HS-27A (cell line): ENCODE data around the gene CD79B.
"Not testable (repeated sequence)": the region's sequence is repeated elsewhere in the genome, so short reads cannot be mapped to it uniquely, and the experiment has no call there.

Experiments used
- DNase-seq: peaks from one replicate; pipeline ENCODE4 v3.0.0-alpha.2; 2012; ENCODE audit warnings: low read depth, missing footprints

The CD79B gene

DNA sequence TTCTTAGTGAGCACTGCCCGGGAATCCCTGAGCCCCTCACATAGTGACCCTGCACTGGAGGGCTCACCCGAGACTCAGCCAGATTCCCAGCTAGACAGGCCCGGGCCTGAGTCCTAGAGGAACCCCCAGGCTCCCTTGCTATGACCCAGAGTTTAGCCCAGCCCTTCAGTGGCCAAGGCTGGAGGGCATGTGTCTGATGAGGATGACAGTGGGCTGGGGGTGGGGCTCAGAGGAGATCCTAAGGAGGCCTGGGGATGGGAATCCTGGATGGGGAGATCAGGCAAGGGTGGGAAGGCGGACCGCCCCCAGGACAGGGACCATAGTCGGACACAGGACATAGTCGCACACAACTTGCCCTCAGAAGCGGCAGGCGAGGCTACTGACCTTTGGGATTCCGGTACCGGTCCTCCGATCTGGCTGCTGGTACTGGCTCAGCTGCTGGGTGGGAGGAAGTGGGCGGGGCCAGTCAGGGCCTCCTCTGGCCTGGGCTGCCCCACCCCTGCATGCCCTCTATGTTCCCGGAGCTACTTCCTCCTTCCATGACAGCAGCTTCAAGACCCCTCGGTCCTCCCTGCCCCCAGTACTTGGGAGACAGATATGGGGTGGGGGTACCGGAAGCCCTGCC is 1.1 kb downstream of the CD79B start:
- no peak for DNase-seq

DNA sequence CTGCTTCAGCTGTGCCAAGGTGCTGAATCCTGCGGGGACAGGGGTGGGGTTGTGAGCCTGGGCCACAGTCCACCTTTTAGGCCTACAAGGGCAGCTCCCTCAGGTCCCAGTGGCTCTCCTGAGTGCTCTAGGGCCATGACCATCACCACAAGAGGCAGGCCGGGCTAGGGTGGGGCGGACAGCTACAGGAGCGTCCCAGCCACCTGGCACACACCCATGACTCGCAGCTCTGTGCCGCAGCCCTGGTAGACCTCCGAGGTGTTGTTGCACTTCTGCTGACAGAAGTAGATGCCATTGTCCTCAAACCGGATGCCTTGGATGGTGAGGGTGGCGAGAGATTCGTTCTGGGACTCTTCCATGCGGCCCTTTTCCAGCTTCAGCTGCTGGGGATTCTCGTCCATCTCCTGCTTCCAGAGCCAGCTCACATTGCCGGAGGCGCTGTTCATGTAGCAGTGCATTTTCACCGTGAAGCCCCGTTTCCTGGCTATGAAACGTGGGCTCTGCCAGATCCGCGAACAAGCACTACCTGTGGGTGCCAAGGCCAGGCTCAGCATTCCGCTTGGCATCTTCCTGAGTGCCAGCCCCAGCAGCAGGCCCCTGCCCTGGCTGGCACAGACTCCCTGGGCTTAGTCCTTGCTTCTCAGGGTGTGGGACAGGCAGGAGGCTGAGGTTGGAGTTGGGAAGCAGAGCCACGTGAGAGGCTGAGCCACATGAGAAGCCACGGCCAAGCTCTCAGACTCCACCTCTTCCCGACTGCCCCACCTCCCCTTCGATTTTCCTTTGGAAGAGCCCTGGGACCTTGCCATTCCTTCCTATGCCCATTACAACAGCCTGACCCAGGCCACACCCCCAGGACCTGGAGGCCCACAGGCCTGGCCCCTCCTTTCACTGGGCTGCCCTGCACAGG is 2.0 kb downstream of the CD79B start:
- no peak for DNase-seq

DNA sequence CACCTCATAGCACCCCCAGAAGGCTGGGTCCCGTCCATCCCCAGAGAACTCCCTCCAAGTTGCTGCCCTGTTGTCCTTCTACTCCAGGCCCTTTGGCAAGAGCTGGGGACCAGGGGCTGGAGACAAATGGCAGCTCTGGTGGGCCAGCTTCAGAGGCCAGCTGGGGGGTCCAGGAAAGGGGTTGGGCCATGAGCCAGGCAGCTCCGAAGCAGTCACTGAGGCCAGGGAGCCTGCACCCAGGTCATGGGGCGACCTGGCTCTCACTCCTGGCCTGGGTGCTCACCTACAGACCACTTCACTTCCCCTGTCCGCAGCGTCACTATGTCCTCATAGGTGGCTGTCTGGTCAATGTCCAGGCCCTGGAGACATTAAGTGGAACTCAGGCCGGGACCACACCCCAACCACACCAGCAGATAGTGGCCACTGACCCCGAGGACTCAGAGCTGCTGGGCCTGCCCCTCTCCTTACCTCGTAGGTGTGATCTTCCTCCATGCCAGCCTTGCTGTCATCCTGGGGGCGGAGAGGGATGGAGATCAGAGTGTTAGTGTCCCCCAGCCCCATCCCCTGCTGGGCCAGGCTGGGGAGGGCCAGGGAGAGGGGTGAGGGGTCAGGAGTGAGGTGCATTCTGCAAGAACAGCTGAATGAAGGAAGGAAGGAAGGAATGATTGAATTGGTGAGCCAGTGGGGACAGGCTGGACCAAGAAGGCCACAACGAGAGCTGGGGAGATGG is 3.0 kb downstream of the CD79B start:
- no peak for DNase-seq

DNA sequence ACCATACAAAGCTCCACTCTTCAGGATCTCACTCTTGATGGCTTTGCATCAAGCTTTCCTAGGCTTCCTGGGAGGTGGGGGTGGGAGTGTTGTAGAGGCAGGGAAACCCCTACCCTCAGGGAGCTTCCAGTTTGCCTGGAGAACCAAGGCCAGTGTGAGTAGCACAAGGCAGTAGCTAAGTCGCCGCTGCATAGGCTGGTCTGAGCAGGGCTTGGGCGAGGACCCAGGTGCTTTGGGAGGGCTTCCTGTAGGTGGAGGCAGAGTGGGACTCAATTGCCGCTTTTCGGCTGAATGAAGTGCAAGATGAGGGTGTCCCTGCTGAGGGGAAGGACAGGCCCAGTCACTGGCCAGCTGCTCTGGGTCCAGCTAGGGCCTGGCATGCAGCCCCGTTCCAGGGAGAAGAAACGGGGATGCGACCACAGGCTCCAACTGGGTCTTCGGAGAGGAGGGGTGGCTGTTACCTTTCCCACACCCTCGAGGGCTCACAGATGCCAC is 3.9 kb downstream of the CD79B start:
- no peak for DNase-seq

DNA sequence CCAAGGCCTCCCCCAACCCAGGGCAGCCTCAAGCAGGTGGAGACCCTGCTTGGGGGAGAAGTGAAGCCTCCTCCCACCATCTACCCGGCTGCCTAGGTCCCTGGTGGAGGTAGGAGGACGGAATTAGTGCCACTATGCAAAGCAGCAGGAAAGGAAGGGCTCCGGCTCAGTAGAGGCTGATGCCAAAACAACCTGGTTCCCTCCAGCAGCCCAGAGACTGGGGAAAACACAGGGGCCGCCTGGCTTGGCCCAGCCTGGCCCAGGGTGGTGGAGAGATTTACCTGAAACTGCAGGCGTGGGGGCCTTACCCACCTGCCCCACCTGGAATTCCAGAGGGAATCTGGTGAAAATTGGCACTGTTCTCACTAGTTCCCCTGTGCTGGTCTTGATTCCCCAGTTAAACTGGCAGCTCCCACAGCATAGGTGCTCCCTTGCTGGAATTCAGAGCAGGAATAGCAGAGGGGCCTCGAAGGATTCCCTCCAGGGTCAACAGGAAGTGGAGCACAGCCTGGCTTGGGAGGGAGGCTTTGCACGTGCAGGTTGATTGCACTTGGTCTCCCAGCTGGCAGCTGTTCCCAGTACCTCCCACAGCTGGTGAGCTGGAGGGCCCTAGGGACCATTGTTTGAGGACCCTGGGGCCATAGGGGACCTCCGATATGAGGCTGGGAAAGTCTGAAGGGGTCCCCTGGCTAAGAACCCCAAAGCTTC is 4.5 kb downstream of the CD79B start:
- no peak for DNase-seq

DNA sequence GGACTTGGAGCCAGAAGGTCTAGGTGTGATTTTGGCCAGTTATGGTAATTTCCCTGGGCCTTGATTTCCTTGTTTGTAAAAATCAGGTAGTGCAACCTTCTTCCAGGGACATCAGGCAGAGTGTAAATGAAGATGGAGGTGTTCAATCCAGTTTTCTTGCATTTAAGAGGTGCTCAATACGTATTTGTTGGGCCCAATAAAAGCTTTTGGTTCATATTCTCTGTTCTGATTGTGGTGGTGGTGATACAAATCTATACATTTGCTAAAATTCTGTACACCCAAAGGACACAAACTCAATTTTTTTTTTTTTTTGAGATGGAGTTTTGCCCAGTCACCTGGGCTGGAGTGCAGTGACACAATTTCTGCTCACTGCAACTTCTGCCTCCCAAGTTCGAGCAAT is 6.0 kb downstream of the CD79B start:
- DNase-seq: no peak

DNA sequence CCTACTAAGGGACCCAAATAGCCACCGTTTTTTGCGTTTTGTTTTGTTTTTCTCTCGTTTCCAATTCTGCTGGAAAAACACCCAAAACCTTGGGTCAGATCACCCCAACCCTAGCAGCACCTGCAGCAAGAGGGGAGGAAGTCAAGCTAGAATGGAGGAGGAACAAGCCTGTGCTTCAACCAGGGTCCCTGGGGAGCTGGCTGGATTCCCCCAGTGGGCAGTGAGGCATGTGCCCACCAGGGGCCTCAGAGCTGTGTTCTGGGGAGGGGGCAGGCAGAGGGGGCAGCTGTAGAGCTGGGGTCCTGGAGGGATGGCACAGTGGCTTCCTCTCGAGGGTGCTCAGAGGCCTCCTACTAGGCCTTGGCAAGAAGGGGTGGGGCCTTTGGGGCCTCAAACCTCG is 6.5 kb downstream of the CD79B start:
- DNase-seq: no peak

DNA sequence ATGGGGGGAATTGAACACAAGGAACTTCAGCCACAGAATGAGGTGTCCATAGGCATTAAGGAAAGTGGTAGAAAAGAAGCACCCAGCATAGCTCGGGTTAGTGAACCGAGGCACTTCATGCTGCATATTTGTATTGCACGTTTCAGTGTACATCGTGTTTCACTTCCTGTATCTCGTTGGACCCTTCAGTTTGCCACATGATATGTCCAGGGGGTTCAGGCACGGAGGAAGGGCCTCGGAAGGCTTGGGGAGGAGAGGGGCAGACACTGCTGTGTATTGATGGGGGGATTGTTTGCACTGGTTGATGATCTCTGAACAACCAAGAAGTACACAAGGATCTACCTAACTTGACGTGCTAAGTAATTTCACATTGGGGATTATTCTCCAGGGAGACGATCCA is 9.7 kb downstream of the CD79B start:
- DNase-seq: not testable (repeated sequence)

DNA sequence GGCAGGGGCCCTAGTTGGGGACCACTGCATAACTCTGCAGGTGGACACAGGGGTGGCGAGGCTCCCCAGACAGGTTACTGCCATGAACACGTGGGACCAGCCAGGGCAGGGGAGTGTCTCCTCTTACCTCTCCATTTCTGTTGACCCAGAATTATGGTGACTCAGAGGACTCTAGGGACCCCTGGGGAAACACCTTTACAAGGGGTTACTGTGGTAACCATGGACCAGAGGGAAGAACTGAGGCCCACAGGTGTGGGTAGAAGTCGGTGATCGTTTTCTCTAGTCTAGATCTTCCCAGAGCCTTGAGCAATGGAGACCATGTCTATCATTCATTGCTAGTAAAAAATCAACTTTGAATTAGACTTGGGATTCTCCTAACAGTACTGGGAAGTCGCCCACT is 11.4 kb downstream of the CD79B start:
- DNase-seq: not testable (repeated sequence)

DNA sequence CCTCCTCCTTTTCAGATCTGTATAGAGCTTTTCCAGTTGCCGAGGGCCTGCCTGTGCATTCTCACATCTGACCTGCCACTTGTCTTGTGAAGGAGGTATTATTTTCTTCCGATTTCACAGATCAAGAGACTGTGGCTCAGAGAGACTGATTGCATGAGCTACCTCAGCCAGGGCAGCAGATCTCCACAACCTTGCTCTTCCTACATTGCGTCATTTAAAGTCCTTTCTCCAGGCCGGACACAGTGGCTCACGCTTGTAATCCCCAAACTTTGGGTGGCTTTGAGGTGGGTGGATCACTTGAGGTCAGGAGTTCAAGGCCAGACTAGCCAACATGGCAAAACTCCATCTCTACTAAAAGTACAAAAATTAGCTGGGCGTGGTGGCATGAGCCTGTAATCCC is 12.1 kb downstream of the CD79B start:
- not testable (repeated sequence) for DNase-seq

DNA sequence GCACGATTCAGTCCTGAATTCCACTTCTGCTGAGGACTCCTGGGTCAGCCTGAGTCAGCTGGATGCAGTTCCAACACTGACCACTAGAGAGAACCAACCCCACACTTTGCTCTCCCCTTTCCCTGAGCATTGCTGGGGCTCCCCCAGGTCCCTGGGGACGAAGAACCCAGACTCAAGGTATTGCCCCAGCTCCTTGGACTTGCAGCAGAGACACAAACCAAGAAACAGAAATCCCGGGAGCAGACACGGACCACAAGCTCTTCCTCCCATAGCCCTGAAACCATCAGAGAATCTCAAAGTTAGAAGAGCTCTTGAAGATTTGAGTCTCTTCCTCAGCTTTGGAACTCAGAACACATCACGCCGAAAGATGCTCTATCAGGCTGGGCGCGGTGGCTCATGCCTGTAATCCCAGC is 12.8 kb downstream of the CD79B start:
- no peak for DNase-seq

DNA sequence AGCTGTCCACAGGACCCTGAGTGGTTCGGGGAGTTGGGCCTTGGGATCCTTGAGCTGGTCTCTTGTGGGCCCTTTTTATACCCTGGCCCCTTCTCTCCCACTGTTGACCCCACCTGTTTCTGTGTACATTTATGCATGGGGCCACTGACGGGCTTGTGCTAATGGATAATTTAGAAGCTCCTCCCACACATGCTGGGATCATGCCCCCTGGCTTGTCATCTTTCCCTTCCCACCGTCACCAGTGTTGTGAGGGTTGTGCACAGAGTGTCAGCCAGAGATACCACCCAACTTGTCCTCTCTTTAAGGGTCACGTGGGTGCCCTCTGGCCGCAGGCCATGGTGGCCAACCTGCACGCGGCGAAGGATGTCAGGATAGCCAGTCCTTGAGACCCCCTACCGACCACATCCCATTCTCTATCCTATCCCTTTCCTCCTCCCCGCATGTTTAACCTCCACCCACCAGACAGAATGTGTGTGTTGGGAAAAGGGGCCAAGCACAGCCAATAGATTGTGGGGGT is 13.3 kb downstream of the CD79B start, which contains the start of gene GH1:
GH1 (minus strand) TSS at position 51 of the 517 bp plus-strand sequence. CDS start 63 bp downstream, outside the sequence.
- DNase-seq: not testable (repeated sequence)

DNA sequence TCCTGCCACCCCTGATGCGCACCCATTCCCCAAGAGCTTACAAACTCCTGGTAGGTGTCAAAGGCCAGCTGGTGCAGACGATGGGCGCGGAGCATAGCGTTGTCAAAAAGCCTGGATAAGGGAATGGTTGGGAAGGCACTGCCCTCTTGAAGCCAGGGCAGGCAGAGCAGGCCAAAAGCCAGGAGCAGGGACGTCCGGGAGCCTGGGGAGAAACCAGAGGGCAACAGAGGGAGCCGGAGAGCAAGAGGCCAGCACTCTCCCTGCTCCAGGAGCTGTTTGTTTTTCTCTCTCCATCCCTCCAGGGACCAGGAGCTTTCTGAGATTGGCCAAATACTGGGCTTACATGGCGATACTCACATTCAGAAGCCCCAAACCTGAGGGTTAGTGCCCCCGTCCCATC is 13.8 kb downstream of the CD79B start:
- DNase-seq: no peak

DNA sequence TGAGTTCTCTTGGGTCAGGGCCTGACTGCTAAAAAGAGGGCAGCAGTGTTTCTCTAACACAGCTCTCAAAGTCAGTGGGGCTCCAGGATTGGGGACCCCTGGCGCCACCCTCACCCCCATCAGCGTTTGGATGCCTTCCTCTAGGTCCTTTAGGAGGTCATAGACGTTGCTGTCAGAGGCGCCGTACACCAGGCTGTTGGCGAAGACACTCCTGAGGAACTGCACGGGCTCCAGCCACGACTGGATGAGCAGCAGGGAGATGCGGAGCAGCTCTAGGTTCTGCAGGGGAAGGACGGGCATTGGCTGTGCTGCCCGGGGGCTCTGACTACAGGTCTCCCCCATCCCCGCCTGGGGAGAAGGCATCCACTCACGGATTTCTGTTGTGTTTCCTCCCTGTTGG is 14.5 kb downstream of the CD79B start:
- no peak for DNase-seq

DNA sequence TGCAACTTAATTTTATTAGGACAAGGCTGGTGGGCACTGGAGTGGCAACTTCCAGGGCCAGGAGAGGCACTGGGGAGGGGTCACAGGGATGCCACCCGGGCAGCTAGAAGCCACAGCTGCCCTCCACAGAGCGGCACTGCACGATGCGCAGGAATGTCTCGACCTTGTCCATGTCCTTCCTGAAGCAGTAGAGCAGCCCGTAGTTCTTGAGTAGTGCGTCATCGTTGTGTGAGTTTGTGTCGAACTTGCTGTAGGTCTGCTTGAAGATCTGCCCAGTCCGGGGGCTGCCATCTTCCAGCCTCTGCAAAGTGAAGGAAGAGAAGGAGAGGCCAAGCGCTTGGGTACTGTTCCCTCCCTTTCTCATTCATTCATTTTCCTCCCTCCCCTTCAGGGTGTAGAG is 14.9 kb downstream of the CD79B start:
- not testable (repeated sequence) for DNase-seq

DNA sequence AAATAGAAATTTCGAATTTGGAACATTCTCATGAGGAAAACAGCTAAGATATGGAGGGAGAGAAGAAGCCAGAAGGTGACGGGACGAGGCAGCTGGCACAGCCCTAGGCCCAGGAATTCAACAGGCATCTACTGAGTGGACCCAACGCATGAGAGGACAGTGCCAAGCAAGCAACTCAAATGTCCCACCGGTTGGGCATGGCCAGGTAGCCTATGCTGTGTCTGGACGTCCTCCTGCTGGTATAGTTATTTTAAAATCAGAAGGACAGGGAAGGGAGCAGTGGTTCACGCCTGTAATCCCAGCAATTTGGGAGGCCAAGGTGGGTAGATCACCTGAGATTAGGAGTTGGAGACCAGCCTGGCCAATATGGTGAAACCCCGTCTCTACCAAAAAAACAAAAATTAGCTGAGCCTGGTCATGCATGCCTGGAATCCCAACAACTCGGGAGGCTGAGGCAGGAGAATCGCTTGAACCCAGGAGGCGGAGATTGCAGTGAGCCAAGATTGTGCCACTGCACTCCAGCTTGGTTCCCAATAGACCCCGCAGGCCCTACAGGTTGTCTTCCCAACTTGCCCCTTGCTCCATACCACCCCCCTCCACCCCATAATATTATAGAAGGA is 15.5 kb downstream of the CD79B start:
- no peak for DNase-seq

DNA sequence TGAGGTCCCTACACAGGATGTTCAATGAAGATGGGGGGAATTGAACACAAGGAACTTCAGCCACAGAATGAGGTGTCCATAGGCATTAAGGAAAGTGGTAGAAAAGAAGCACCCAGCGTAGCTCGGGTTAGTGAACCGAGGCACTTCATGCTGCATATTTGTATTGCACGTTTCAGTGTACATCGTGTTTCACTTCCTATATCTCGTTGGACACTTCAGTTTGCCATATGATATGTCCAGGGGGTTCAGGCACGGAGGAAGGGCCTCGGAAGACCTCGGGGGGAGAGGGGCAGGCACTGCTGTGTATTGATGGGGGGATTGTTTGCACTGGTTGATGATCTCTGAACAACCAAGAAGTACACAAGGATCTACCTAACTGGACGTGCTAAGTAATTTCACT is 16.4 kb downstream of the CD79B start:
- not testable (repeated sequence) for DNase-seq

DNA sequence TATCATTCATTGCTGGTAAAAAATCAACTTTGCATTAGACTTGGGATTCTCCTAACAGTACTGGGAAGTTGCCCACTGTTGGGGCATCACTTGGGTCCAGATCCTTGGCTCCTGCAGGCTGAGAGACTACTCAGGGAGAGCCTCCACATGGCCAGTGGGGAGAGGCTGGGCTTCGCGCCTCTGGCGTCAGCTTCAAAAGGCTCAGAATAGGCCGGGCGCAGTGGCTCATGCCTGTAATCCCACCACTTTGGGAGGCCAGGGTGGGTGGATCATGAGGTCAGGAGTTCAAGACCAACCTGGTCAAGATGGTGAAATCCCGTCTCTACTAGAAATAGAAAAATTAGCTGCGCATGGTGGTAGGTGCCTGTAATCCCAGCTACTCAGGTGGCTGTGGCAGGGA is 17.7 kb downstream of the CD79B start:
- DNase-seq: no peak

DNA sequence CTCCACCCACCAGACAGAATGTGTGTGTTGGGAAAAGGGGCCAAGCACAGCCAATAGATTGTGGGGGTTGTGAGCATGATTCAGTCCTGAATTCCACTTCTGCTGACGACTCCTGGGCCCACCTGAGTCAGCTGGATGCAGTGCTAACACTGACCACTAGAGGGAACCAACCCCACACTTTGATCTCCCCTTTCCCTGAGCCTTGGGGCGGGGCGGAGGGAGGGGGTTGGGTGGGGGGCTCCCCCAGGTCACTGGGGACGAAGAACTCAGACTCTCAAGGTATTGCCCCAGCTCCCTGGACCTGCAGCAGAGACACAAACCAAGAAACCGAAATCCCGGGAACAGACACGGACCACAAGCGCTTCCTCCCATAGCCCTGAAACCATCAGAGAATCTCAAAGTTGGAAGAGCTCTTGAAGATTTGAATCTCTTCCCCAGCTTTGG is 20.5 kb downstream of the CD79B start:
- no peak for DNase-seq

DNA sequence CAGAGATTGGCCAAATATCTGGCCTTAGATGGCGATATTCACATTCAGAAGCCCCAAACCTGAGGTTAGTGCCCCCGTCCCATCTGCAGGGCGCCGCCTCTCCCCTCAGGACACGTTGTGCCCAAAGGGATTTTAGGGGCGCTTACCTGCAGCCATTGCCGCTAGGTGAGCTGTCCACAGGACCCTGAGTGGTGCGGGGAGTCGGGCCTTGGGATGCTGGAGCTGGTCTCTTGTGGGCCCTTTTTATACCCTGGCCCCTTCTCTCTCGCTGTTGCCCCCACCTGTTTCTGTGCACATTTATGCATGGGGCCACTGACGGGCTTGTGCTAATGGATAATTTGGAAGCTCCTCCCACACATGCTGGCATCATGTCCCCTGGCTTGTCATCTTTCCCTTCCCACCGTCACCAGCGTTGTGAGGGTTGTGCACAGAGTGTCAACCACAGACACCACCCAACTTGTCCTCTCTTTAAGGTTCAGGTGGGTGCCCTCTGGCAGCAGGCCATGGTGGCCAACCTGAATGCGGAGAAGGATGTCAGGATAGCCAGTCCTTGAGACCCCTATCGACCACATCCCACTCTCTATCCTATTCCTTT is 21.0 kb downstream of the CD79B start, which contains the start of gene CSHL1:
CSHL1 (minus strand) TSS at position 218 of the 595 bp plus-strand sequence; CDS start at position 156, 62 bp downstream.
- no peak for DNase-seq

DNA sequence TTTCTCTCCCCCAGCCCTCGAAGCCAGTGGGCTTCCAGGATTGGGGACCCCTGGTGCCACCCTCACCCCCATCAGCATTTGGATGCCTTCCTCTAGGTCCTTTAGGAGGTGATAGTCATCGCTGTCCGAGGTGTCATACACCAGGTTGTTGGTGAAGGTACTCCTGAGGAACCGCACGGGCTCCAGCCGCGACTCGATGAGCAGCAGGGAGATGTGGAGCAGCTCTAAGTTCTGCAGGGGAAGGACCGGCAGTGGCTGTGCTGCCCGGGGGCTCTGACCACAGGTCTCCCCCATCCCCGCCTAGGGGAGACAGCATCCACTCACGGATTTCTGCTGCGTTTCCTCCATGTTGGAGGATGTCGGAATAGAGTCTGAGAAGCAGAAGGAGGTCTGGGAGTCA is 22.0 kb downstream of the CD79B start:
- no peak for DNase-seq
